ENCODE measurements around the gene ZNF891. TPM values are rescaled to one million over a fixed set of nuclear protein-coding genes. Genes with fewer than 3 reads are reported as not detected.
A peak's percentile ranks its signal among the peaks of the same experiment; 100 is the strongest.

The ZNF891 gene
- polyA plus RNA-seq (ENCODE audit: low read depth in 6 of 6): 1 to 10 TPM in 1 of 6 donors, under 1 TPM in 5; 0.18 to 1.5 (median 0.91) TPM

- H3K36me3 Mint-ChIP-seq: peaks cover 43 to 54% of the 10 kb centered on the region in 2 donors
These were observed at the start of gene ZNF891, which contains the start of gene ZNF10 for GRCh38 chr12:133130038-133130807. TSS of gene ZNF891 (minus strand) at chr12:133130274. CDS start at chr12:133121918, 8,356 bp downstream. TSS of gene ZNF10 (plus strand) at chr12:133130627. CDS start at chr12:133144493, 13,866 bp downstream.

GRCh38 chr12:133174901-133175300 is 44.8 kb upstream of the ZNF891 start:
- Mint-ChIP-seq H3K27ac (no peak overlapping the region), H3K4me3 (no peak overlapping the region), H3K36me3 (peaks cover 7 to 42% of the 10 kb centered on the region in 2 donors), H3K9me3 (peaks cover 17 to 81% (median 63%) of the 10 kb centered on the region in 7 donors), H3K4me1 (no peaks in the 10 kb centered on the region), H3K27me3 (peaks cover 0 to 17% (median 16%) of the 10 kb centered on the region in 3 donors)
- DNase-seq (no peak), ATAC-seq (ENCODE audit: low read depth in 2 of 2) (no peak)

More at GRCh38 chr12:133130038-133130807, at the start of gene ZNF891, which contains the start of gene ZNF10:
- Mint-ChIP-seq H3K27ac (peak within 1 kb of the TSS; percentile 100), H3K4me1 (peaks cover 17 to 27% (median 24%) of the 10 kb centered on the region in 3 donors), H3K27me3 (no peaks in the 10 kb centered on the region), H3K9me3 (peaks cover 14 to 87% (median 63%) of the 10 kb centered on the region in 7 donors), H3K4me3 (peak within 1 kb of the TSS; percentile 93 to 98 (median 96))
- peak; percentile 75 to 79 for ATAC-seq (ENCODE audit: low read depth in 2 of 2)
- peak; percentile 99 for DNase-seq

GRCh38 chr12:133172491-133172890 is 42.4 kb upstream of the ZNF891 start:
- Mint-ChIP-seq H3K4me3 (no peak overlapping the region), H3K36me3 (peaks cover 0 to 32% of the 10 kb centered on the region in 2 donors), H3K4me1 (no peaks in the 10 kb centered on the region), H3K27ac (no peak overlapping the region), H3K27me3 (peaks cover 0 to 17% (median 16%) of the 10 kb centered on the region in 3 donors), H3K9me3 (peaks cover 10 to 89% (median 63%) of the 10 kb centered on the region in 7 donors)
- DNase-seq: no peak
- no peak for ATAC-seq (ENCODE audit: low read depth in 2 of 2)

- Mint-ChIP-seq H3K9me3 (peaks cover 0 to 92% (median 68%) of the 10 kb centered on the region in 7 donors), H3K27ac (no peak overlapping the region), H3K4me1 (no peaks in the 10 kb centered on the region), H3K27me3 (no peaks in the 10 kb centered on the region), H3K36me3 (peaks cover 11% of the 10 kb centered on the region in 2 donors), H3K4me3 (no peak overlapping the region)
- ATAC-seq (ENCODE audit: low read depth in 2 of 2): no peak
- DNase-seq: no peak
These were observed 35.7 kb upstream of the ZNF891 start for GRCh38 chr12:133165776-133166175.

- no peaks in the 10 kb centered on the region for H3K27me3 Mint-ChIP-seq
- DNase-seq (no peak), ATAC-seq (ENCODE audit: low read depth in 2 of 2) (no peak)
- H3K27ac Mint-ChIP-seq: no peak overlapping the region
- no peaks in the 10 kb centered on the region for H3K4me1 Mint-ChIP-seq
- H3K4me3 Mint-ChIP-seq: peak overlapping the region in 1 of 8 donors; percentile 5
- H3K36me3 Mint-ChIP-seq: peaks cover 78 to 89% of the 10 kb centered on the region in 2 donors
- peaks cover 22 to 97% (median 87%) of the 10 kb centered on the region in 7 donors for H3K9me3 Mint-ChIP-seq
These were observed 26.1 kb upstream of the ZNF891 start for GRCh38 chr12:133156125-133156690.

- Mint-ChIP-seq H3K27ac (no peak overlapping the region), H3K4me3 (no peak overlapping the region), H3K4me1 (no peaks in the 10 kb centered on the region), H3K9me3 (peaks cover 16 to 85% (median 71%) of the 10 kb centered on the region in 7 donors), H3K36me3 (peaks cover 69 to 70% of the 10 kb centered on the region in 2 donors), H3K27me3 (no peaks in the 10 kb centered on the region)
- DNase-seq (no peak), ATAC-seq (ENCODE audit: low read depth in 2 of 2) (no peak)
These were observed 15.9 kb upstream of the ZNF891 start for GRCh38 chr12:133145981-133146380.

- Mint-ChIP-seq H3K9me3 (peaks cover 33 to 88% (median 69%) of the 10 kb centered on the region in 7 donors), H3K4me1 (peaks cover 5 to 11% (median 8%) of the 10 kb centered on the region in 3 donors), H3K4me3 (peak overlapping the region in 2 of 8 donors; percentile 22 to 28), H3K27me3 (no peaks in the 10 kb centered on the region), H3K36me3 (peaks cover 71 to 81% of the 10 kb centered on the region in 2 donors), H3K27ac (peak overlapping the region in 1 of 6 donors; percentile 49)
- ATAC-seq (ENCODE audit: low read depth in 2 of 2) (no peak), DNase-seq (no peak)
These were observed 5.7 kb upstream of the ZNF891 start for GRCh38 chr12:133135747-133136146.

GRCh38 chr12:133130808-133131128 is 694 bp upstream of the ZNF891 start:
- DNase-seq (peak; percentile 80), ATAC-seq (ENCODE audit: low read depth in 2 of 2) (peak; percentile 35 to 52)
- peak overlapping the region; percentile 100 for H3K27ac Mint-ChIP-seq
- H3K9me3 Mint-ChIP-seq: peaks cover 19 to 87% (median 62%) of the 10 kb centered on the region in 7 donors
- H3K4me1 Mint-ChIP-seq: peaks cover 17 to 27% (median 25%) of the 10 kb centered on the region in 3 donors
- no peaks in the 10 kb centered on the region for H3K27me3 Mint-ChIP-seq
- H3K4me3 Mint-ChIP-seq: peak overlapping the region; percentile 93 to 98 (median 96)
- H3K36me3 Mint-ChIP-seq: peaks cover 44 to 59% of the 10 kb centered on the region in 2 donors

GRCh38 chr12:133129368-133130037 is 571 bp downstream of the ZNF891 start:
- Mint-ChIP-seq H3K4me3 (peak overlapping the region; percentile 93 to 98 (median 96)), H3K36me3 (peaks cover 41 to 52% of the 10 kb centered on the region in 2 donors), H3K27ac (peak overlapping the region; percentile 100), H3K27me3 (no peaks in the 10 kb centered on the region), H3K4me1 (peaks cover 21 to 27% (median 24%) of the 10 kb centered on the region in 3 donors), H3K9me3 (peaks cover 13 to 86% (median 66%) of the 10 kb centered on the region in 7 donors)
- DNase-seq: no peak
- ATAC-seq (ENCODE audit: low read depth in 2 of 2): peak in 1 of 2 donors; percentile 4

GRCh38 chr12:133124674-133125073 is 5.4 kb downstream of the ZNF891 start:
- H3K4me3 Mint-ChIP-seq: peak overlapping the region in 1 of 8 donors; percentile 49
- no peaks in the 10 kb centered on the region for H3K27me3 Mint-ChIP-seq
- peaks cover 7 to 14% (median 8%) of the 10 kb centered on the region in 3 donors for H3K4me1 Mint-ChIP-seq
- peaks cover 12 to 92% (median 80%) of the 10 kb centered on the region in 7 donors for H3K9me3 Mint-ChIP-seq
- DNase-seq: no peak
- no peak for ATAC-seq (ENCODE audit: low read depth in 2 of 2)
- H3K27ac Mint-ChIP-seq: no peak overlapping the region
- H3K36me3 Mint-ChIP-seq: peaks cover 46 to 51% of the 10 kb centered on the region in 2 donors

- H3K36me3 Mint-ChIP-seq: peaks cover 62 to 69% of the 10 kb centered on the region in 2 donors
- H3K4me1 Mint-ChIP-seq: peaks cover 2 to 4% (median 4%) of the 10 kb centered on the region in 3 donors
- no peak overlapping the region for H3K27ac Mint-ChIP-seq
- peaks cover 25 to 95% (median 90%) of the 10 kb centered on the region in 7 donors for H3K9me3 Mint-ChIP-seq
- no peaks in the 10 kb centered on the region for H3K27me3 Mint-ChIP-seq
- DNase-seq (no peak), ATAC-seq (ENCODE audit: low read depth in 2 of 2) (no peak)
- H3K4me3 Mint-ChIP-seq: no peak overlapping the region
These were observed 9.5 kb downstream of the ZNF891 start for GRCh38 chr12:133120385-133121191.

GRCh38 chr12:133108150-133108549 is 21.9 kb downstream of the ZNF891 start:
- Mint-ChIP-seq H3K4me3 (no peak overlapping the region), H3K4me1 (no peaks in the 10 kb centered on the region), H3K27me3 (no peaks in the 10 kb centered on the region), H3K9me3 (peaks cover 12 to 95% (median 86%) of the 10 kb centered on the region in 7 donors), H3K27ac (no peak overlapping the region), H3K36me3 (peaks cover 35 to 55% of the 10 kb centered on the region in 2 donors)
- no peak for ATAC-seq (ENCODE audit: low read depth in 2 of 2)
- DNase-seq: no peak

Data from naive B cell (primary cell).